CD8-positive, alpha-beta memory T cell (primary cell): ENCODE measurements around the gene PITX1. TPM values are rescaled to one million over a fixed set of nuclear protein-coding genes. Genes with fewer than 3 reads are reported as not detected.

ENCODE experiments used
- CTCF ChIA-PET: fragments of 350-600 bp; sonication (Branson Sonifier 250); formaldehyde crosslinking; loops from one replicate; lab custom pipeline; 2021; ENCODE audit warnings: antibody characterized with exemption; lab: Charles Lee
- POLR2A ChIA-PET: fragments of 350-600 bp; sonication (Branson Sonifier 250); formaldehyde crosslinking; loops from one replicate; lab custom pipeline; 2021; ENCODE audit warnings: antibody characterized with exemption; lab: Charles Lee
- DNase-seq, 5 donors: peaks; one replicate each; pipeline versions ENCODE4 v3.0.0 to v3.0.0-alpha.2; 2020 to 2022; ENCODE audit warnings: mixed read lengths in 1 of 5
- H3K27ac ChIP-seq: one replicate; pipeline ENCODE4 v1.7.0; 2013; ENCODE audit warnings: low read depth, mild to moderate bottlenecking, low read length, moderate library complexity
- H3K27me3 ChIP-seq: 2 replicates; pipeline ENCODE4 v1.7.0; 2013; ENCODE audit warnings: low read length, mild to moderate bottlenecking; ENCODE audit not compliant: insufficient read depth, poor library complexity, severe bottlenecking
- H3K36me3 ChIP-seq: 2 replicates; pipeline ENCODE4 v1.7.0; 2013; ENCODE audit warnings: mild to moderate bottlenecking, low read length, moderate library complexity; ENCODE audit not compliant: insufficient read depth
- H3K4me1 ChIP-seq: 2 replicates; pipeline ENCODE4 v1.7.0; 2013; ENCODE audit warnings: mild to moderate bottlenecking, low read length, moderate library complexity; ENCODE audit not compliant: insufficient read depth
- H3K4me3 ChIP-seq: 2 replicates; pipeline ENCODE4 v1.7.0; 2013; ENCODE audit warnings: mild to moderate bottlenecking, low read length
- H3K9me3 ChIP-seq: 2 replicates; pipeline ENCODE4 v1.7.0; 2013; ENCODE audit warnings: mild to moderate bottlenecking, low read length
- H3K27ac Mint-ChIP-seq, 8 donors: one replicate each; pipeline ENCODE4 v1.8.0; 2020 to 2021; ENCODE audit warnings: mixed read lengths in 8 of 8, mild to moderate bottlenecking in 6 of 8, inconsistent platforms in 3 of 8, moderate library complexity in 3 of 8
- H3K27me3 Mint-ChIP-seq, 2 donors: one replicate each; pipeline ENCODE4 v1.8.0; 2020 to 2021; ENCODE audit warnings: mixed read lengths in 2 of 2, mild to moderate bottlenecking in 1 of 2, moderate library complexity in 1 of 2
- H3K36me3 Mint-ChIP-seq, 3 donors: one replicate each; pipeline ENCODE4 v1.8.0; 2020 to 2021; ENCODE audit warnings: mixed read lengths in 3 of 3, inconsistent platforms in 1 of 3, mild to moderate bottlenecking in 1 of 3
- H3K4me1 Mint-ChIP-seq, 3 donors: one replicate each; pipeline ENCODE4 v1.8.0; 2020 to 2021; ENCODE audit warnings: mixed read lengths in 3 of 3, inconsistent platforms in 1 of 3, mild to moderate bottlenecking in 1 of 3
- H3K4me3 Mint-ChIP-seq, 7 donors: one replicate each; pipeline ENCODE4 v1.8.0; 2020 to 2021; ENCODE audit warnings: mixed read lengths in 7 of 7, mild to moderate bottlenecking in 6 of 7, moderate library complexity in 4 of 7, inconsistent platforms in 2 of 7
- H3K9me3 Mint-ChIP-seq, 5 donors: one replicate each; pipeline ENCODE4 v1.8.0; 2020 to 2022; ENCODE audit warnings: mixed read lengths in 5 of 5, mild to moderate bottlenecking in 3 of 5, moderate library complexity in 2 of 5, inconsistent platforms in 1 of 5
- polyA plus RNA-seq: library from polyadenylated mRNA; unstranded; fragments of 300-500 nt; fragmentation: Illumina TruSeq; gene quantifications from one replicate; pipeline ENCODE4 v1.2.3, GENCODE V29; 2021
- total RNA-seq, 2 experiments: library from RNA; stranded (reverse); gene quantifications; one replicate each; pipeline ENCODE4 v1.2.3, GENCODE V29; 2021

Gene PITX1
- total and polyA plus RNA-seq, 3 experiments from 2014 or later: not detected

DNA sequence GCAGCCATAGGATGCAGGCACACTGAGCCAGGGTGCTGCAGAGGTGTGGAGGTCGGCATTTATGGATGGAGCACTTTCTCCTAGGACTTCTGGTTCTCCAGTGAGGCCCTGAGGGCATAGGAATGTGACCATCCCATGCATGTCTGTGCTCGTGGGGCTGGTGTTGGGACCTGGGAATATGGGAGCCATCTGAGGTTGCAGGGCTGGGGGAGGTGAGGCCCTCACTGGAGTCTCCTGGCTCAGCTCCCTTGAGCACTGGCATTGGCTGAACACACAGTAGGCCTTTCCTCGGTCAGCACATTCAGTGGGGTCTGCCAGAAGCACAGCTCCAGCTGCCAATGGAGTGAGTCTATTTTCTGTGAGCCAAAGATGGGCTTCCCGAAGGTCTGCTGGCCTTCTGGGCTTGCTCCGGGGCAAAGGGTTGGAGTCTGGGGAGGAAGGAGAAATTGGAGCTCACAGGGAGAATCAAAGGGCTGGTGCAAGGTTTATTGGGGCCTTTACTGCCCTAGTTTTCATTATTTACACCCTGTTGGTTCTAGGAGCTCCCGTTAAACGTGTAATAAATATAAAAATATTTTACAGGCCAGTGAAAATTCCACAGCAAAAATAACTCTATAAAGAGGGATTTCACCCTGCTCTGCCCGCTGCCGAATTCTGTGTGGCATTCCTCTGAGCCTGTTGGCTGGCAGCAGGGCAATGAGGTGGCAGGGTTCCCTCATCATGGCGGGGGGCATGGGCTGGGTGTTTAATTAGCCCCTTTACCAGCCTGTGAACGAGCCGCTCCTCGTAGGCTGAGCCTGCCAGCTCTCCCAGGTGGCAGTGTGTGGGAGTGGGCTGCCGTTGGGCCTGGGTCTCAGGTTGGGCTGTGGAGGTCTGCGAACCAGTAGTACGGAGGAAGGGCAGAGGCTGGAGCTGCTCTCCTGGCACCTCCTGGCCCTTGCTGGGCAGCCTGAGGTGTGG lies 31.6 kb upstream of the PITX1 start:
- DNase-seq: no peak
- Histone ChIP-seq H3K27ac (no peak overlapping the region), H3K27me3 (no peaks in the 10 kb centered on the region), H3K4me1 (no peaks in the 10 kb centered on the region), H3K4me3 (no peak overlapping the region), H3K36me3 (no peaks in the 10 kb centered on the region), H3K9me3 (no peaks in the 10 kb centered on the region)
- H3K27me3 Mint-ChIP-seq: peaks cover 13 to 31% of the 10 kb centered on the region in 2 donors
- no peak overlapping the region for H3K27ac Mint-ChIP-seq
- CTCF ChIA-PET: no interaction called here
- H3K4me3 Mint-ChIP-seq: no peak overlapping the region
- POLR2A ChIA-PET: no interaction called here
- no peaks in the 10 kb centered on the region for H3K36me3 Mint-ChIP-seq
- no peaks in the 10 kb centered on the region for H3K9me3 Mint-ChIP-seq
- H3K4me1 Mint-ChIP-seq: no peaks in the 10 kb centered on the region

DNA sequence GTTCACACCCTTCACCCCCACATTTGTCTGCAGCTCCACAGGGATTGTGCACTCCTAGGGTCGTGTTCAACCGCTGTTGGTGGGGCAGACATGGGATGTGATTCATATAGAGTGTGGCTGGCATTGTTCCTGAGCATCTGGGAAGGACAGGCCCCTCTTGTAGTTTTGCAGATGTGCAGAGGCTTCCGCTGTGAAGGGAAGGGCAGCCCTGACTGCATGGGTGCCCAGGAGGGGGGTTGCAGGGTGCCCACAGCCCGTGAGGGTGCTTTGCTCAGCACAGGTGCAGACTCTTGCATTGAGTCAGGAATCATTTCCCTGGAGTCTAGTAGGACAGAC lies 30.2 kb upstream of the PITX1 start:
- Histone ChIP-seq H3K4me1 (no peaks in the 10 kb centered on the region), H3K36me3 (no peaks in the 10 kb centered on the region), H3K9me3 (no peaks in the 10 kb centered on the region), H3K27ac (no peak overlapping the region), H3K4me3 (no peak overlapping the region), H3K27me3 (no peaks in the 10 kb centered on the region)
- no peak overlapping the region for H3K27ac Mint-ChIP-seq
- DNase-seq: no peak
- ChIA-PET POLR2A (no interaction called here), CTCF (no interaction called here)
- no peaks in the 10 kb centered on the region for H3K4me1 Mint-ChIP-seq
- H3K4me3 Mint-ChIP-seq: no peak overlapping the region
- peaks cover 12 to 34% of the 10 kb centered on the region in 2 donors for H3K27me3 Mint-ChIP-seq
- no peaks in the 10 kb centered on the region for H3K9me3 Mint-ChIP-seq
- H3K36me3 Mint-ChIP-seq: no peaks in the 10 kb centered on the region

DNA sequence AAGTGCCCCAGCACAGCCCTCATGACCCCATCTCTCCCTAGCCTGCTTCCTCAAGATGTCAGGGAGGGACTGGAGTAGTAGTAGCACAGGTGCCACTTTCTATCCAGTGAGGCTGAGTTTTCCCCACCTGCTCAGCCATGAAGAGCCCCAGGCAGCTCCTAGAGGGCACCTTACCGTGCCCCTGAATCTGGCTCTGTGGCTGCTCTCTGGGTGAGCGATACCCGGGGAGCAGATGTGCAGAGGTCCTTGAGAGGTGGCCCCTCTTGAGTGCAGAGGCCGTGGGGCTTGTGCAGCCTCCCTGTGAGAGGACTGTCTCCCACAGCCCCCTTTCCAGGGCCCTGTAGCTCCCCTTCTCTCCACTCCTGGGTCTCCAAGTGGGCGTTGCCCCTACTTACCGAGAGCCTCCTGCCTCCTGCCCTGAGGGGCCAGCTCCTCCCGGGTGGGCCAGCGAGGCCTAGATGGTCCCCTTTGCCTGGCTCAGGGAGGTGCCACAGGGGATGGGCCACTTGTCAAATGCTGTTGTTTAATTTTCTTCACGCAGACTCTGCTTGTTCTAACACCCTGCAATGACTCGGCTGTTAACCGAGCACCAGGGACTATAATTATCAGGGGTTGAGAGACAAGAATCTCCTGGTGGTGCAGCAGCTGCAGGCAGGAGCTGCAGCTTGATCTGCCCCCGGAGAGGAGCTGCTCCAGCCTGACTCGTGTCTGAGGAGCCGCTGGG lies 29.6 kb upstream of the PITX1 start:
- Histone ChIP-seq H3K9me3 (no peaks in the 10 kb centered on the region), H3K4me1 (no peaks in the 10 kb centered on the region), H3K36me3 (no peaks in the 10 kb centered on the region), H3K27me3 (no peaks in the 10 kb centered on the region), H3K27ac (no peak overlapping the region), H3K4me3 (no peak overlapping the region)
- Mint-ChIP-seq H3K27me3 (peaks cover 16 to 33% of the 10 kb centered on the region in 2 donors), H3K27ac (no peak overlapping the region), H3K9me3 (no peaks in the 10 kb centered on the region), H3K4me1 (no peaks in the 10 kb centered on the region), H3K4me3 (no peak overlapping the region), H3K36me3 (no peaks in the 10 kb centered on the region)
- POLR2A ChIA-PET: no interaction called here
- no peak for DNase-seq
- CTCF ChIA-PET: interaction anchor here (1.6 kb wide), 1 partner anchor 10 kb away, joined by 5 read pairs; no protein-coding TSS in a partner anchor

DNA sequence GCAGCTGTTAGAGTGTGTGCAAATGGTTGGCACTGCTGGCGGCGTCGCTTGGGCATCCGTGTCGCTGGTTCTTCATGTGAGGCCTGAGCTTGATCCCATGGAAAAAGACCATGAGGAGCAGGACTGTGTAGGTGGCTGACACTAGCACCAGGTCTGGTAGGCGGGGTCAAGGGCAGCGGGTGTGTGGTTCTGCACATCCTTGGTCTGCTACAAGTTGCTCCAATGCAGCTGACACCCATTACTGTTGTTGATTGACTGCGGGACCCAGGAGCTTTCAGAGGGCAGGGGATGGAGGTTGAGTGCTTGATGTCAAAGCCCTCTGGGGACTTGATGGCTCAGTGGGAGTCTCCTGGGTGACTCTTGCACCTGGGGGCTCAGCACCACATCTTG lies 29.0 kb upstream of the PITX1 start:
- Histone ChIP-seq H3K36me3 (no peaks in the 10 kb centered on the region), H3K9me3 (no peaks in the 10 kb centered on the region), H3K27me3 (no peaks in the 10 kb centered on the region), H3K27ac (no peak overlapping the region), H3K4me1 (no peaks in the 10 kb centered on the region), H3K4me3 (no peak overlapping the region)
- Mint-ChIP-seq H3K9me3 (no peaks in the 10 kb centered on the region), H3K36me3 (no peaks in the 10 kb centered on the region), H3K27me3 (peaks cover 13 to 36% of the 10 kb centered on the region in 2 donors), H3K27ac (no peak overlapping the region), H3K4me3 (no peak overlapping the region), H3K4me1 (no peaks in the 10 kb centered on the region)
- no peak for DNase-seq
- ChIA-PET POLR2A (no interaction called here), CTCF (interaction anchor here (1.6 kb wide), 1 partner anchor 11 kb away, joined by 5 read pairs; no protein-coding TSS in a partner anchor)

DNA sequence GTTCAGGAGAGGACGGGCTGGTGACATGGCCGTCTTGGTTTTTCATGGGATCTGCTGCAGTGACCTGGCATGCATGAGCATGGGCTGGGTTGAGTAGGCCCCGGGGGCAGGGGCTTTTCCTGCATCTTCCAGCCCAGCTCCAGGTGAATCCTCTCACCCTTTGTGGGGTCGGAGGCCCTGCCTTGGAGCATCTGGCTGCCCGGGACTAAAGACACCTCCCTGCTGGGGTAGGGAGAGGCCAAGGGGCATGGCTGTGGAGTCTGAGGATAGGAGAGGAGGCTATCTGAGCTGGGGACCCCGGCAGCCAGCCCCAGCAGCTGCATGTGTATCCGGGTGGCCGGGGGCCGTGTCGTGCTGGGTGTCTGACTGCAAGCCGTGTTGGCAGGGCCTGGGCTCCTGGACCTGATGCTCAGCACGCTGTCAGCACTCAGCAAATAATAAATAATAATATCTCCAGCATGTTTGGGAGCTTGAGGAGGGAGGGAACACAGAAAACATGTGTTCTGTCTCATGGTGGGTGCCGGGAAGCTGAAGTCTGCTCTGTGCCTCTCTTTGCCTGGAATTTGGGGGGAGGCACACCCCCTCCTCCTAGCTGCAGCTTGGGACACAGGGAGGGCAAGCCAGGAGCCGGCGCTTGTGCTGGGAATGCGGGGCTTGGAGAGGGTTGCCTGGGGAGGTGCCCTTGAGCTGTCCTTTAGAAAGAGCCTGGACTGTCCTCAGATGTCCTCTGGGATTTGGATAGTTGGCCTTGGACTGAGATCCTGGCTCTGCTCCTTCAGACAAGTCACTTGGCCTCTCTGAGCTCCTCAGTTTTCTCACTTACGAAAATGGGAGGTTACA lies 28.4 kb upstream of the PITX1 start:
- no peaks in the 10 kb centered on the region for H3K9me3 ChIP-seq
- DNase-seq: no peak
- no peaks in the 10 kb centered on the region for H3K9me3 Mint-ChIP-seq

DNA sequence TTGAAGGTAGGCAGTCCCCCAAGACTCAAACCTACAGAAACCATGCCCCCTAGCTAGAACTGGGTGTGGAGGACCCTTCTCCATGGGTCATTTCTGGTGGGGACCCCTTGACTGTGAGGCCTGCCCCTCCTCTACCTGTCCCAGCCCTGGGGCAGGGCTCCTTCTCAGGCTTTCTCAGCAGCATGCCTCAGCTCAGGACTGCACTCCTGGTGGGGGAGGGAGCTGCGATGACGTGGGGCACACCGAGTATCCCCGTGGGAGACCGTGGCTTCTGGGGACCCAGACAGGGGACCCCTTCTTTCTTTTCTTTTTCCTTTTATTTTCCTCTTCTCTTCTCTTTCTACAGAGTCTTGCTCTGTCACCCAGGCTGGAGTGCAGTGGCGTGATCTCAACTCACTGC lies 27.0 kb upstream of the PITX1 start:
- H3K27me3 Mint-ChIP-seq: peaks cover 18 to 40% of the 10 kb centered on the region in 2 donors
- H3K4me3 Mint-ChIP-seq: no peak overlapping the region
- no peak overlapping the region for H3K27ac Mint-ChIP-seq
- DNase-seq: no peak
- POLR2A ChIA-PET: no interaction called here
- Histone ChIP-seq H3K27me3 (no peaks in the 10 kb centered on the region), H3K36me3 (no peaks in the 10 kb centered on the region), H3K27ac (no peak overlapping the region), H3K4me3 (no peak overlapping the region), H3K4me1 (no peaks in the 10 kb centered on the region), H3K9me3 (no peaks in the 10 kb centered on the region)
- H3K4me1 Mint-ChIP-seq: no peaks in the 10 kb centered on the region
- no peaks in the 10 kb centered on the region for H3K9me3 Mint-ChIP-seq
- H3K36me3 Mint-ChIP-seq: no peaks in the 10 kb centered on the region
- CTCF ChIA-PET: no interaction called here

More for the DNA sequence above, 28.4 kb upstream of the PITX1 start:
- Histone ChIP-seq H3K36me3 (no peaks in the 10 kb centered on the region), H3K27ac (no peak overlapping the region), H3K4me3 (no peak overlapping the region), H3K4me1 (no peaks in the 10 kb centered on the region), H3K27me3 (no peaks in the 10 kb centered on the region)
- no peak overlapping the region for H3K4me3 Mint-ChIP-seq
- H3K27ac Mint-ChIP-seq: no peak overlapping the region
- H3K4me1 Mint-ChIP-seq: no peaks in the 10 kb centered on the region
- CTCF ChIA-PET: interaction anchor here (1.6 kb wide), 1 partner anchor 12 kb away, joined by 5 read pairs; no protein-coding TSS in a partner anchor
- POLR2A ChIA-PET: no interaction called here
- peaks cover 12 to 39% of the 10 kb centered on the region in 2 donors for H3K27me3 Mint-ChIP-seq
- no peaks in the 10 kb centered on the region for H3K36me3 Mint-ChIP-seq

DNA sequence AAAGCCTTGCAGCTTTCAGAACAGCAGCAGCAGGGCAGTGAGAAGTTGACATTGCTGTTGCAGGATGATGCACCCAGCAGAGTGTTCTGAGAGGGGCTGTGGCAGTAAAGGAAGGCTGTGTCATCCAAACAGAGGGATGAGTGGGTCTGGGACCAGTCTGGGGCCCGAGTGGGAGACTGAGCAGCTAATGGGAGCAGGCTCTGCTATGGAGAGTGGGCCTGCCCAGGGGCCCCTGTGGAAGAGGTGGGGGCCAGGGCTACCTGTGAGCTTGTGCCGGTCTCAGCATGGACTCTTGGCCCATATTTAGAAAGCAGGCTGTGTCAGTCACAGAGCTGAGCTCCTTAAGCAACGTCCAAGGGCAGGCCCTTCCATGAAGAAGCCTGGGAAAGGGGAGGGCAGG lies 26.0 kb upstream of the PITX1 start:
- ChIA-PET POLR2A (no interaction called here), CTCF (no interaction called here)
- Mint-ChIP-seq H3K4me1 (no peaks in the 10 kb centered on the region), H3K27me3 (peaks cover 20 to 40% of the 10 kb centered on the region in 2 donors), H3K4me3 (no peak overlapping the region), H3K9me3 (no peaks in the 10 kb centered on the region), H3K36me3 (no peaks in the 10 kb centered on the region), H3K27ac (peak overlapping the region in 1 of 8 donors; percentile 39)
- no peaks in the 10 kb centered on the region for H3K9me3 ChIP-seq
- H3K36me3 ChIP-seq: no peaks in the 10 kb centered on the region
- H3K27me3 ChIP-seq: no peaks in the 10 kb centered on the region
- H3K4me1 ChIP-seq: no peaks in the 10 kb centered on the region
- DNase-seq: no peak
- H3K27ac ChIP-seq: no peak overlapping the region
- no peak overlapping the region for H3K4me3 ChIP-seq
